Measurements from ENCODE around the gene MPZL3.

MPZL3 gene

DNA sequence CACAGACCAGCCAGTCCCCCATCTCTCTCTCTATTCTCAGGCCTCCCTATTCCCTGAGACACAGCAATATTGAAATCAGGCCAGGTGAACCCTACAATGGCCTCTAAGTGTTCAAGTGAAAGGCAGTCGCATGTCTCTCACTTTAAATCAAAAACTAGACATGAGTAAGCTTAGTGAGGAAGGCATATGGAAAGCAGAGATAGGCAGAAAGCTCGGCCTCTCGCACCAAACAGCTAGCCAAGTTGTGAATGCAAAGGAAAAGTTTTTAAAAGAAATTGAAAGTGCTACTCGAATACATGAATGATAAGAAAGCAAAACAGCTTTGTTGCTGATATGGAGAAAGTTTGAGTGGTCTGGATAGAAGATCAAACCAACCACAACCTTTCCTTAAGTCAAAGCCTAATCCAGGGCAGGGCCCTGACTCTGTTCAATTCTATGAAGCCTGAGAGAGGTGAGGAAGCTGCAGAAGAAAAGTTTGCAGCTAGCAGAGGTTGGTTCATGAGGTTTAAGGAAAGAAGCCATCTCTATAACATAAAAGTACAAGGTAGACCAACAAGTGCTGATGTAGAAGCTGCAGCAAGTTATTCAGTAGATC is 31.7 kb upstream of the MPZL3 start:
- no peak overlapping the region for H3K9ac ChIP-seq (ENCODE audit: low read depth, low read length)
- peak; percentile 30 for DNase-seq
- H4K20me1 ChIP-seq (ENCODE audit: insufficient read depth, low read length): no peaks in the 10 kb centered on the region
- H3K27ac ChIP-seq (ENCODE audit: low read length): no peak overlapping the region
- peak; percentile 72 for ATAC-seq (ENCODE audit: insufficient read depth, low read depth)
- no peak for TF ChIP-seq CTCF (IDR thresholded peaks at IDR 0.05; ENCODE audit: borderline replicate concordance, extremely low read depth, low read length, poor library complexity, severe bottlenecking)
- TF ChIP-seq EZH2 (IDR thresholded peaks at IDR 0.05; ENCODE audit: borderline replicate concordance, low read depth, low read length, severe bottlenecking): no peak
- no peak overlapping the region for H2AFZ ChIP-seq (ENCODE audit: low read depth, low read length)
- H3K9me3 ChIP-seq (ENCODE audit: insufficient read depth, low read length, severe bottlenecking): no peaks in the 10 kb centered on the region
- H3K36me3 ChIP-seq (ENCODE audit: insufficient read depth, low read length): no peaks in the 10 kb centered on the region
- no peaks in the 10 kb centered on the region for H3K27me3 ChIP-seq (ENCODE audit: insufficient read depth, low read length, poor library complexity)
- no peaks in the 10 kb centered on the region for H3K79me2 ChIP-seq (ENCODE audit: insufficient read depth, low read length)
- H3K4me3 ChIP-seq (ENCODE audit: low read depth in 1 of 2, low read length in 2 of 2): no peak overlapping the region
- H3K4me1 ChIP-seq (ENCODE audit: insufficient read depth, low read length): peaks cover 9% of the 10 kb centered on the region; the same call in 1 of the 2 replicates
- no peak overlapping the region for H3K4me2 ChIP-seq (ENCODE audit: insufficient read depth, low read length)

GRCh38 chr11:118283037-118283636 is 31.0 kb upstream of the MPZL3 start:
- no peaks in the 10 kb centered on the region for H4K20me1 ChIP-seq (ENCODE audit: insufficient read depth, low read length)
- H3K9me3 ChIP-seq (ENCODE audit: insufficient read depth, low read length, severe bottlenecking): no peaks in the 10 kb centered on the region
- no peaks in the 10 kb centered on the region for H3K27me3 ChIP-seq (ENCODE audit: insufficient read depth, low read length, poor library complexity)
- ATAC-seq (ENCODE audit: insufficient read depth, low read depth): no peak
- H3K4me2 ChIP-seq (ENCODE audit: insufficient read depth, low read length): no peak overlapping the region
- TF ChIP-seq EZH2 (IDR thresholded peaks at IDR 0.05; ENCODE audit: borderline replicate concordance, low read depth, low read length, severe bottlenecking): no peak
- TF ChIP-seq CTCF (IDR thresholded peaks at IDR 0.05; ENCODE audit: borderline replicate concordance, extremely low read depth, low read length, poor library complexity, severe bottlenecking): no peak
- H3K36me3 ChIP-seq (ENCODE audit: insufficient read depth, low read length): no peaks in the 10 kb centered on the region
- DNase-seq: no peak
- no peak overlapping the region for H3K27ac ChIP-seq (ENCODE audit: low read length)
- no peak overlapping the region for H3K9ac ChIP-seq (ENCODE audit: low read depth, low read length)
- no peaks in the 10 kb centered on the region for H3K79me2 ChIP-seq (ENCODE audit: insufficient read depth, low read length)
- H3K4me3 ChIP-seq (ENCODE audit: low read depth in 1 of 2, low read length in 2 of 2): no peak overlapping the region
- H2AFZ ChIP-seq (ENCODE audit: low read depth, low read length): no peak overlapping the region
- peaks cover 9% of the 10 kb centered on the region; the same call in 1 of the 2 replicates for H3K4me1 ChIP-seq (ENCODE audit: insufficient read depth, low read length)

GRCh38 chr11:118282606-118283005 is 30.4 kb upstream of the MPZL3 start:
- Histone ChIP-seq H2AFZ (ENCODE audit: low read depth, low read length) (no peak overlapping the region), H3K9ac (ENCODE audit: low read depth, low read length) (no peak overlapping the region), H4K20me1 (ENCODE audit: insufficient read depth, low read length) (no peaks in the 10 kb centered on the region), H3K4me3 (ENCODE audit: low read depth in 1 of 2, low read length in 2 of 2) (no peak overlapping the region), H3K9me3 (ENCODE audit: insufficient read depth, low read length, severe bottlenecking) (no peaks in the 10 kb centered on the region), H3K27me3 (ENCODE audit: insufficient read depth, low read length, poor library complexity) (no peaks in the 10 kb centered on the region), H3K36me3 (ENCODE audit: insufficient read depth, low read length) (no peaks in the 10 kb centered on the region), H3K4me2 (ENCODE audit: insufficient read depth, low read length) (no peak overlapping the region), H3K27ac (ENCODE audit: low read length) (no peak overlapping the region), H3K79me2 (ENCODE audit: insufficient read depth, low read length) (no peaks in the 10 kb centered on the region), H3K4me1 (ENCODE audit: insufficient read depth, low read length) (peaks cover 9% of the 10 kb centered on the region; the same call in 1 of the 2 replicates)
- no peak for ATAC-seq (ENCODE audit: insufficient read depth, low read depth)
- no peak for DNase-seq
- TF ChIP-seq CTCF (IDR thresholded peaks at IDR 0.05; ENCODE audit: borderline replicate concordance, extremely low read depth, low read length, poor library complexity, severe bottlenecking) (no peak), EZH2 (IDR thresholded peaks at IDR 0.05; ENCODE audit: borderline replicate concordance, low read depth, low read length, severe bottlenecking) (no peak)

All from DND-41 (cell line).